Measurements from ENCODE around the gene CARD11. TPM values are rescaled to one million over a fixed set of nuclear protein-coding genes. Genes with fewer than 3 reads are reported as not detected.

CARD11 gene
- total and polyA plus RNA-seq, 2 experiments from 2014 or later = 17.7 to 29.0 TPM

- TF ChIP-seq, protein P1, sequence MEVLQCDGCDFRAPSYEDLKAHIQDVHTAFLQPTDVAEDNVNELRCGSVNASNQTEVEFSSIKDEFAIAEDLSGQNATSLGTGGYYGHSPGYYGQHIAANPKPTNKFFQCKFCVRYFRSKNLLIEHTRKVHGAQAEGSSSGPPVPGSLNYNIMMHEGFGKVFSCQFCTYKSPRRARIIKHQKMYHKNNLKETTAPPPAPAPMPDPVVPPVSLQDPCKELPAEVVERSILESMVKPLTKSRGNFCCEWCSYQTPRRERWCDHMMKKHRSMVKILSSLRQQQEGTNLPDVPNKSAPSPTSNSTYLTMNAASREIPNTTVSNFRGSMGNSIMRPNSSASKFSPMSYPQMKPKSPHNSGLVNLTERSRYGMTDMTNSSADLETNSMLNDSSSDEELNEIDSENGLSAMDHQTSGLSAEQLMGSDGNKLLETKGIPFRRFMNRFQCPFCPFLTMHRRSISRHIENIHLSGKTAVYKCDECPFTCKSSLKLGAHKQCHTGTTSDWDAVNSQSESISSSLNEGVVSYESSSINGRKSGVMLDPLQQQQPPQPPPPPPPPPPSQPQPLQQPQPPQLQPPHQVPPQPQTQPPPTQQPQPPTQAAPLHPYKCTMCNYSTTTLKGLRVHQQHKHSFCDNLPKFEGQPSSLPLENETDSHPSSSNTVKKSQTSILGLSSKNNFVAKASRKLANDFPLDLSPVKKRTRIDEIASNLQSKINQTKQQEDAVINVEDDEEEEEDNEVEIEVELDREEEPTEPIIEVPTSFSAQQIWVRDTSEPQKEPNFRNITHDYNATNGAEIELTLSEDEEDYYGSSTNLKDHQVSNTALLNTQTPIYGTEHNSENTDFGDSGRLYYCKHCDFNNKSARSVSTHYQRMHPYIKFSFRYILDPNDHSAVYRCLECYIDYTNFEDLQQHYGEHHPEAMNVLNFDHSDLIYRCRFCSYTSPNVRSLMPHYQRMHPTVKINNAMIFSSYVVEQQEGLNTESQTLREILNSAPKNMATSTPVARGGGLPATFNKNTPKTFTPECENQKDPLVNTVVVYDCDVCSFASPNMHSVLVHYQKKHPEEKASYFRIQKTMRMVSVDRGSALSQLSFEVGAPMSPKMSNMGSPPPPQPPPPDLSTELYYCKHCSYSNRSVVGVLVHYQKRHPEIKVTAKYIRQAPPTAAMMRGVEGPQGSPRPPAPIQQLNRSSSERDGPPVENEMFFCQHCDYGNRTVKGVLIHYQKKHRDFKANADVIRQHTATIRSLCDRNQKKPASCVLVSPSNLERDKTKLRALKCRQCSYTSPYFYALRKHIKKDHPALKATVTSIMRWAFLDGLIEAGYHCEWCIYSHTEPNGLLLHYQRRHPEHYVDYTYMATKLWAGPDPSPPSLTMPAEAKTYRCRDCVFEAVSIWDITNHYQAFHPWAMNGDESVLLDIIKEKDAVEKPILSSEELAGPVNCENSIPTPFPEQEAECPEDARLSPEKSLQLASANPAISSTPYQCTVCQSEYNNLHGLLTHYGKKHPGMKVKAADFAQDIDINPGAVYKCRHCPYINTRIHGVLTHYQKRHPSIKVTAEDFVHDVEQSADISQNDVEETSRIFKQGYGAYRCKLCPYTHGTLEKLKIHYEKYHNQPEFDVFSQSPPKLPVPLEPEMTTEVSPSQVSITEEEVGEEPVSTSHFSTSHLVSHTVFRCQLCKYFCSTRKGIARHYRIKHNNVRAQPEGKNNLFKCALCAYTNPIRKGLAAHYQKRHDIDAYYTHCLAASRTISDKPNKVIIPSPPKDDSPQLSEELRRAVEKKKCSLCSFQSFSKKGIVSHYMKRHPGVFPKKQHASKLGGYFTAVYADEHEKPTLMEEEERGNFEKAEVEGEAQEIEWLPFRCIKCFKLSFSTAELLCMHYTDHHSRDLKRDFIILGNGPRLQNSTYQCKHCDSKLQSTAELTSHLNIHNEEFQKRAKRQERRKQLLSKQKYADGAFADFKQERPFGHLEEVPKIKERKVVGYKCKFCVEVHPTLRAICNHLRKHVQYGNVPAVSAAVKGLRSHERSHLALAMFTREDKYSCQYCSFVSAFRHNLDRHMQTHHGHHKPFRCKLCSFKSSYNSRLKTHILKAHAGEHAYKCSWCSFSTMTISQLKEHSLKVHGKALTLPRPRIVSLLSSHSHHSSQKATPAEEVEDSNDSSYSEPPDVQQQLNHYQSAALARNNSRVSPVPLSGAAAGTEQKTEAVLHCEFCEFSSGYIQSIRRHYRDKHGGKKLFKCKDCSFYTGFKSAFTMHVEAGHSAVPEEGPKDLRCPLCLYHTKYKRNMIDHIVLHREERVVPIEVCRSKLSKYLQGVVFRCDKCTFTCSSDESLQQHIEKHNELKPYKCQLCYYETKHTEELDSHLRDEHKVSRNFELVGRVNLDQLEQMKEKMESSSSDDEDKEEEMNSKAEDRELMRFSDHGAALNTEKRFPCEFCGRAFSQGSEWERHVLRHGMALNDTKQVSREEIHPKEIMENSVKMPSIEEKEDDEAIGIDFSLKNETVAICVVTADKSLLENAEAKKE (CRISPR knock-in tag; IDR thresholded peaks at IDR 0.05) = no peak
These were observed 77.1 kb downstream of the CARD11 start (continued) for GRCh38 chr7:2966466-2967078.

DNA sequence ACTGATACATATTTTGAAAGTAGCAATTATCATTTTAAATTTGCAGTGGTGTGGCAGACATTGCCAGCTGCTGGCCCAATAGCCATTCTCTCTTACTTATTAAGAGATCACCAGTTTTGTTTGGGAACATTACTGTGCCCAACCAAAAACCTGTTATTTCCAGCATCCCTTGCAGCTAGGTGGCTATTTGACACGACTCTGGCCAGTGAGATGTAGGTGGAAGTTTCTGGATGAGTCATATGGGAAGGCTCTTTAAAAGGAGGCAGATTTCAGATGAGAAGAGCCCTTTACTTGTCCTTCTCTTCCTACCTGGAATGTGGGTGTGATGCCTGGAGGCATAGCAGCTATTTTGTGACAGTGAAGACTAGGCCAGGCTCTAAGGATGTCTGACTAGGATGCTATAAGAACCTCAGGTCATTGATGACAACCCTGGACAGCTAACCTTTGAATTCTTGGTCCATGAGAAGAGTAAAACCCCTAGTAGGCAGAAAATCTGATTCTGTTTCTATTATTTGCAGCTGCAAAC lies 77.9 kb downstream of the CARD11 start:
- H3K27me3 ChIP-seq (ENCODE audit: insufficient read depth) = no peaks in the 10 kb centered on the region
- ATAC-seq = no peak
- peaks cover 7% of the 10 kb centered on the region; the same call in 2 of the 3 replicates for H3K36me3 Mint-ChIP-seq (ENCODE audit: low read depth)

More for the DNA sequence above, 77.9 kb downstream of the CARD11 start:
- Histone ChIP-seq H2AFZ (no peak overlapping the region), H3K27ac (ENCODE audit: low read depth) (no peak overlapping the region), H3K4me3 (no peak overlapping the region), H3K36me3 (ENCODE audit: insufficient read depth) (0 out of 2 replicates have a peak, but pooled peaks cover 2% of the 10 kb centered on the region), H3K79me2 (replicated peaks; ENCODE audit: insufficient read depth) (no peaks in the 10 kb centered on the region), H3K4me2 (no peak overlapping the region), H3K9me2 (ENCODE audit: insufficient read depth) (0 out of 2 replicates have a peak, but pooled peaks cover 4% of the 10 kb centered on the region), H3F3A (replicated peaks; ENCODE audit: low read depth) (no peaks in the 10 kb centered on the region), H4K20me1 (replicated peaks; ENCODE audit: insufficient read depth) (no peaks in the 10 kb centered on the region), H3K4me1 (ENCODE audit: insufficient read depth) (no peaks in the 10 kb centered on the region)
- H3K4me3 Mint-ChIP-seq = no peak overlapping the region
- no peak for DNase-seq (ENCODE audit: low spot score)
- H3K9me3 Mint-ChIP-seq = peaks cover 15% of the 10 kb centered on the region
- H3K27me3 Mint-ChIP-seq (ENCODE audit: insufficient read depth, low read depth, poor library complexity) = no peaks in the 10 kb centered on the region
- H3K27ac Mint-ChIP-seq = no peak overlapping the region
- TF ChIP-seq ETS1 (IDR thresholded peaks at IDR 0.05) = no peak
- no peak for TF ChIP-seq EZH2 (IDR thresholded peaks at IDR 0.05; ENCODE audit: low read depth, unreplicated experiment)
- TF ChIP-seq, protein P1 (CRISPR knock-in tag; IDR thresholded peaks at IDR 0.05) = no peak
- no peak for TF ChIP-seq NANOG (IDR thresholded peaks at IDR 0.05; ENCODE audit: borderline replicate concordance)
- TF ChIP-seq ZNF114 (CRISPR knock-in tag; IDR thresholded peaks at IDR 0.05) = no peak
- H3K4me1 Mint-ChIP-seq = peaks cover 3% of the 10 kb centered on the region; the same call in 1 of the 3 replicates
